HEK293 (cell line): Measurements from ENCODE around the gene DDX47.

ENCODE experiments used
- GLIS2 ChIP-seq: fragments of 450-650 bp; formaldehyde crosslinking; IDR thresholded peaks from 2 replicates; pipeline ENCODE4 v1.5.1; 2016; ENCODE audit warnings: missing biosample characterization, missing genetic modification characterization
- KLF1 ChIP-seq: fragments of 450-650 bp; formaldehyde crosslinking; IDR thresholded peaks from 2 replicates; pipeline ENCODE4 v1.5.1; 2016; ENCODE audit warnings: missing biosample characterization, missing genetic modification characterization
- KLF10 ChIP-seq: fragments of 450-650 bp; IDR thresholded peaks from 2 replicates; pipeline ENCODE4 v1.5.1; 2018; ENCODE audit warnings: missing biosample characterization, mild to moderate bottlenecking, missing genetic modification characterization
- KLF8 ChIP-seq: fragments of 450-650 bp; formaldehyde crosslinking; IDR thresholded peaks from 2 replicates; pipeline ENCODE4 v1.5.1; 2016; ENCODE audit warnings: missing biosample characterization, missing genetic modification characterization
- YY2 ChIP-seq: fragments of 450-650 bp; formaldehyde crosslinking; IDR thresholded peaks from 2 replicates; pipeline ENCODE4 v1.5.1; 2016; ENCODE audit warnings: missing biosample characterization, missing genetic modification characterization
- ZBTB8A ChIP-seq: fragments of 450-650 bp; formaldehyde crosslinking; IDR thresholded peaks from 2 replicates; pipeline ENCODE4 v1.5.1; 2016; ENCODE audit warnings: missing biosample characterization, missing genetic modification characterization
- ZEB2 ChIP-seq: fragments of 450-650 bp; formaldehyde crosslinking; IDR thresholded peaks from 2 replicates; pipeline ENCODE4 v1.5.1; 2016; ENCODE audit warnings: missing biosample characterization, missing genetic modification characterization
- ZNF155 ChIP-seq: fragments of 450-650 bp; formaldehyde crosslinking; IDR thresholded peaks from 2 replicates; pipeline ENCODE4 v1.5.1; 2016; ENCODE audit warnings: missing biosample characterization, missing genetic modification characterization
- ZNF548 ChIP-seq: fragments of 450-650 bp; formaldehyde crosslinking; IDR thresholded peaks from 2 replicates; pipeline ENCODE4 v1.5.1; 2016; ENCODE audit warnings: missing biosample characterization, missing genetic modification characterization
- ZNF626 ChIP-seq: fragments of 450-650 bp; sonication (Bioruptor Pico); formaldehyde crosslinking; IDR thresholded peaks from 2 replicates; pipeline ENCODE4 v1.5.1; 2018; ENCODE audit warnings: missing biosample characterization, missing genetic modification characterization, inconsistent platforms
- ZNF792 ChIP-seq: fragments of 450-650 bp; formaldehyde crosslinking; IDR thresholded peaks from 2 replicates; pipeline ENCODE4 v1.5.1; 2016; ENCODE audit warnings: missing biosample characterization, missing genetic modification characterization
- ZSCAN16 ChIP-seq: fragments of 450-650 bp; formaldehyde crosslinking; IDR thresholded peaks from 2 replicates; pipeline ENCODE4 v1.5.1; 2016; ENCODE audit warnings: missing biosample characterization, missing genetic modification characterization
- TF ChIP-seq, protein P1 (sequence below): fragments of 450-650 bp; formaldehyde crosslinking; IDR thresholded peaks from 2 replicates; pipeline ENCODE4 v1.5.1; 2017; ENCODE audit warnings: missing biosample characterization, missing genetic modification characterization
- TF ChIP-seq, protein P2 (sequence below): fragments of 450-650 bp; formaldehyde crosslinking; IDR thresholded peaks from 2 replicates; pipeline ENCODE4 v1.5.1; 2016; ENCODE audit warnings: missing biosample characterization, missing genetic modification characterization
- TF ChIP-seq, protein P3 (sequence below): fragments of 450-650 bp; formaldehyde crosslinking; IDR thresholded peaks from 2 replicates; pipeline ENCODE4 v1.5.1; 2017; ENCODE audit warnings: missing biosample characterization, missing genetic modification characterization
- TF ChIP-seq, protein P4 (sequence below): fragments of 450-650 bp; formaldehyde crosslinking; IDR thresholded peaks from 2 replicates; pipeline ENCODE4 v1.5.1; 2016; ENCODE audit warnings: missing biosample characterization, missing genetic modification characterization

DDX47 gene

DNA sequence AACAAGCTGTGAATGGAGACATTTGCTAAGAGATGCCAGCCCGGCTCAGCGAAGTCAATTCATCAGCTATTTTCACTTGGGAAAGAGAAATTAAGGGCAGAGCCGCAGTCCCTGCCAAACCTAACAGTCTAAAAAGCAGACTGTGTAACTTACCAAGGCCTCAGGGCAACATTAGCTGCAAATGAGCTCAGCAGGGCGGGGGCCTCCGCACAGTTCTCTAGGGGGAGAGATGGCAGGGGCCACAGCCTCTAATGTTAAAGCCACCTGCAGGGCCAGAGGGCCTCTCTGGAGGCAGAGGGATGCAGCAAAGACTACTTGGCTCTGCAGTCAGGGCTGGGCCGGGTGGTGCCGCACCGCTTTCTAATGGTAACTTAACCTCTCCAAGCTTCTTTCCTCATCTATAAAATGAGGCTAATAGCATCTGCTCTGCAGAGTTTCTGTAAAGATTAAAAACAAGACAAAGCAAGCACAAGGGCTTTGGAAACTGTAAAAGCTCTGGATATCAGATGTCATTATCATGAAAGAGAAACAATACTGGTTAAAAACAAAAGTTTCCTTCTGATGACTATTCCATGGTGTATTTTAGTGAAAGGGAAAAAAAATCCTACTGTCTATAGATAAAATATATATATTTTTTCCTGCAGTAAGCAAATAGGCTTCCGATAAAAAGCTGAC is 64.8 kb downstream of the DDX47 start (continued):
- TF ChIP-seq, protein P1, sequence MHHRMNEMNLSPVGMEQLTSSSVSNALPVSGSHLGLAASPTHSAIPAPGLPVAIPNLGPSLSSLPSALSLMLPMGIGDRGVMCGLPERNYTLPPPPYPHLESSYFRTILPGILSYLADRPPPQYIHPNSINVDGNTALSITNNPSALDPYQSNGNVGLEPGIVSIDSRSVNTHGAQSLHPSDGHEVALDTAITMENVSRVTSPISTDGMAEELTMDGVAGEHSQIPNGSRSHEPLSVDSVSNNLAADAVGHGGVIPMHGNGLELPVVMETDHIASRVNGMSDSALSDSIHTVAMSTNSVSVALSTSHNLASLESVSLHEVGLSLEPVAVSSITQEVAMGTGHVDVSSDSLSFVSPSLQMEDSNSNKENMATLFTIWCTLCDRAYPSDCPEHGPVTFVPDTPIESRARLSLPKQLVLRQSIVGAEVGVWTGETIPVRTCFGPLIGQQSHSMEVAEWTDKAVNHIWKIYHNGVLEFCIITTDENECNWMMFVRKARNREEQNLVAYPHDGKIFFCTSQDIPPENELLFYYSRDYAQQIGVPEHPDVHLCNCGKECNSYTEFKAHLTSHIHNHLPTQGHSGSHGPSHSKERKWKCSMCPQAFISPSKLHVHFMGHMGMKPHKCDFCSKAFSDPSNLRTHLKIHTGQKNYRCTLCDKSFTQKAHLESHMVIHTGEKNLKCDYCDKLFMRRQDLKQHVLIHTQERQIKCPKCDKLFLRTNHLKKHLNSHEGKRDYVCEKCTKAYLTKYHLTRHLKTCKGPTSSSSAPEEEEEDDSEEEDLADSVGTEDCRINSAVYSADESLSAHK (tag by site-specific recombination), result peak; percentile 71
- TF ChIP-seq ZNF548 (tag by site-specific recombination), result no peak
- no peak for TF ChIP-seq ZNF626 (tag by site-specific recombination)
- no peak for TF ChIP-seq ZSCAN16 (tag by site-specific recombination)
- 0 out of 2 replicates have a peak, but pooled peaks have one; percentile 41 for TF ChIP-seq KLF8 (tag by site-specific recombination)
- TF ChIP-seq ZBTB8A (tag by site-specific recombination), result peak; percentile 62
- peak; percentile 67 for TF ChIP-seq ZEB2 (tag by site-specific recombination)
- TF ChIP-seq, protein P2, sequence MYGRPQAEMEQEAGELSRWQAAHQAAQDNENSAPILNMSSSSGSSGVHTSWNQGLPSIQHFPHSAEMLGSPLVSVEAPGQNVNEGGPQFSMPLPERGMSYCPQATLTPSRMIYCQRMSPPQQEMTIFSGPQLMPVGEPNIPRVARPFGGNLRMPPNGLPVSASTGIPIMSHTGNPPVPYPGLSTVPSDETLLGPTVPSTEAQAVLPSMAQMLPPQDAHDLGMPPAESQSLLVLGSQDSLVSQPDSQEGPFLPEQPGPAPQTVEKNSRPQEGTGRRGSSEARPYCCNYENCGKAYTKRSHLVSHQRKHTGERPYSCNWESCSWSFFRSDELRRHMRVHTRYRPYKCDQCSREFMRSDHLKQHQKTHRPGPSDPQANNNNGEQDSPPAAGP, result peak; percentile 87
- no peak for TF ChIP-seq ZNF155
- peak; percentile 64 for TF ChIP-seq GLIS2 (tag by site-specific recombination)
- TF ChIP-seq KLF1 (tag by site-specific recombination), result peak; percentile 94
- 0 out of 2 replicates have a peak, but pooled peaks have one; percentile 38 for TF ChIP-seq ZNF792 (tag by site-specific recombination)
- TF ChIP-seq, protein P3, sequence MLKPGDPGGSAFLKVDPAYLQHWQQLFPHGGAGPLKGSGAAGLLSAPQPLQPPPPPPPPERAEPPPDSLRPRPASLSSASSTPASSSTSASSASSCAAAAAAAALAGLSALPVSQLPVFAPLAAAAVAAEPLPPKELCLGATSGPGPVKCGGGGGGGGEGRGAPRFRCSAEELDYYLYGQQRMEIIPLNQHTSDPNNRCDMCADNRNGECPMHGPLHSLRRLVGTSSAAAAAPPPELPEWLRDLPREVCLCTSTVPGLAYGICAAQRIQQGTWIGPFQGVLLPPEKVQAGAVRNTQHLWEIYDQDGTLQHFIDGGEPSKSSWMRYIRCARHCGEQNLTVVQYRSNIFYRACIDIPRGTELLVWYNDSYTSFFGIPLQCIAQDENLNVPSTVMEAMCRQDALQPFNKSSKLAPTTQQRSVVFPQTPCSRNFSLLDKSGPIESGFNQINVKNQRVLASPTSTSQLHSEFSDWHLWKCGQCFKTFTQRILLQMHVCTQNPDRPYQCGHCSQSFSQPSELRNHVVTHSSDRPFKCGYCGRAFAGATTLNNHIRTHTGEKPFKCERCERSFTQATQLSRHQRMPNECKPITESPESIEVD (tag by site-specific recombination), result peak; percentile 93
- TF ChIP-seq, protein P4, sequence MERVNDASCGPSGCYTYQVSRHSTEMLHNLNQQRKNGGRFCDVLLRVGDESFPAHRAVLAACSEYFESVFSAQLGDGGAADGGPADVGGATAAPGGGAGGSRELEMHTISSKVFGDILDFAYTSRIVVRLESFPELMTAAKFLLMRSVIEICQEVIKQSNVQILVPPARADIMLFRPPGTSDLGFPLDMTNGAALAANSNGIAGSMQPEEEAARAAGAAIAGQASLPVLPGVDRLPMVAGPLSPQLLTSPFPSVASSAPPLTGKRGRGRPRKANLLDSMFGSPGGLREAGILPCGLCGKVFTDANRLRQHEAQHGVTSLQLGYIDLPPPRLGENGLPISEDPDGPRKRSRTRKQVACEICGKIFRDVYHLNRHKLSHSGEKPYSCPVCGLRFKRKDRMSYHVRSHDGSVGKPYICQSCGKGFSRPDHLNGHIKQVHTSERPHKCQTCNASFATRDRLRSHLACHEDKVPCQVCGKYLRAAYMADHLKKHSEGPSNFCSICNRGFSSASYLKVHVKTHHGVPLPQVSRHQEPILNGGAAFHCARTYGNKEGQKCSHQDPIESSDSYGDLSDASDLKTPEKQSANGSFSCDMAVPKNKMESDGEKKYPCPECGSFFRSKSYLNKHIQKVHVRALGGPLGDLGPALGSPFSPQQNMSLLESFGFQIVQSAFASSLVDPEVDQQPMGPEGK (tag by site-specific recombination), result peak; percentile 78
- peak; percentile 49 for TF ChIP-seq KLF10 (tag by site-specific recombination)
- no peak for TF ChIP-seq YY2 (tag by site-specific recombination)
- TF ChIP-seq, all 188 proteins: peak for 40
